Fibroblast of skin of right quadriceps (primary cell): ENCODE measurements around the gene TMEM52B.
A peak's percentile ranks its signal among the peaks of the same experiment; 100 is the strongest.

ENCODE experiments used
- DNase-seq: peaks from one replicate; pipeline ENCODE4 v3.0.0-alpha.2; 2013

The TMEM52B gene

DNA sequence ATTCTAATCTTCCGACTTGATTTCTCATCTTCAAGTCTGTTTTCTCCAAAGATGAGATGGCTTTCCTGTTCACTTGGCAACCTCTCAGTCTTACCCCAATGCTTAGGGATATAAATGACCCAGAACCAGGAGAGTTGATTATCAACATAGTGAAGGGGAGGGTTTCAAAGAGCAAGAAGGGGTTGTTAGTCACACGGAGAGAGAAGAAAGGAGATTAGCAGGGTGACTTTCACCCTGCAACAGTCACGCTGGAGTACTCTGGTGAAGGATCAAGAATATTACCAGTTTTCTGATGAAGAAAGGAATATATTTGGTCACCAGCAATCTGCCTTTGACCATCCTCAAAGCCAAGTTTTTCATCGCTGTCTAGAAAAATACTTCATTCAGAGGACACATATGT is at the start of gene TMEM52B:
Gene TMEM52B, plus strand, starts transcription at position 212 of the 400 bp plus-strand sequence. CDS start 543 bp downstream, outside the sequence.
- DNase-seq, result no peak

DNA sequence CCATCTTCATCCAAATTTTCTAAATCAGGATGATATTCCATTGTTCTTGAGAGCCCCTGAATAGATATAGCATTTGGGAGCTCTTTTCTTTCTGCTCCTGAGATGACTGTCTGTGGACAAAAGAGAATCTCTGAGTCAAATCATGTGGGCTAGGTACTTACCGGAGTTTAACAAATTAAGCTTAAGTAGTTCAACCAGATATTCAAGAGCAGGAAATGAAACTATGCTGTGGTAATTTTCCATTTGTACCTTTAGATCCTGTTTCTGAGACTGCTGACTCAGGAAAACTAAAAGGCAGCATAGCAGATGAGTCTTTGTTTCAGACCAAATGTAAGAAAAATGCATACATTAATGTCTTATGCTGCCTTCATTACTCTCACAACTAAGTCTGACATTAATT is 48.8 kb upstream of the TMEM52B start, which contains the start of gene CLEC7A:
Gene CLEC7A, minus strand, starts transcription at position 158 of the 400 bp plus-strand sequence. Its CDS starts 117 bp downstream, at position 41.
- DNase-seq, result no peak

DNA sequence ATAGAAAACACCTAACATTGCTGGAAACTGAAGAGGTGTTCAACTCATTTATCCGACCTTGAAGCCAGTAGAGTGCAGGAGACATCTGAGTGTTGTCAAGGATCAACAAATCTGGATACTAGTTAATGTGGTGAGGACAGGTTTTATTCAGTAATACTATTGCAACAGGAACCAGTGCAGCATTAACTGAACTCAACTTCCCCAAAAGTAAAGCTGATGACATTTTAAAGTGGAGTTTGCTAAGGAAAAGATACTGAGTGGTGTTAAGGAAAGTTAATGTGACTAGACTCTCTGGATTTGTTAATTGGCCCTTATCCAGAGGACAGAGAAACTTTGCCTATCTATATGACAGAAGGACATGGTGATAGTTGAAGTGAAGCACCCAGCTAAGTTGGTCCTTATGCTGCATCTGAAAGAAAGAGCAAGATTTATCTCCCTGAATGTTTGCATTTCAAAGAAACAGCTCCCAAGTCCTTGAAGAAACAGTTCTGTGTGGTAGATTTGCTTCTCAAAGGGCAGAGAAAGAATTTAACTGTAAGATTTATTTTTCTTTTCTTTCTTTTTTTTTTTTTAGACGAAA is 47.6 kb upstream of the TMEM52B start:
- DNase-seq, result no peak

DNA sequence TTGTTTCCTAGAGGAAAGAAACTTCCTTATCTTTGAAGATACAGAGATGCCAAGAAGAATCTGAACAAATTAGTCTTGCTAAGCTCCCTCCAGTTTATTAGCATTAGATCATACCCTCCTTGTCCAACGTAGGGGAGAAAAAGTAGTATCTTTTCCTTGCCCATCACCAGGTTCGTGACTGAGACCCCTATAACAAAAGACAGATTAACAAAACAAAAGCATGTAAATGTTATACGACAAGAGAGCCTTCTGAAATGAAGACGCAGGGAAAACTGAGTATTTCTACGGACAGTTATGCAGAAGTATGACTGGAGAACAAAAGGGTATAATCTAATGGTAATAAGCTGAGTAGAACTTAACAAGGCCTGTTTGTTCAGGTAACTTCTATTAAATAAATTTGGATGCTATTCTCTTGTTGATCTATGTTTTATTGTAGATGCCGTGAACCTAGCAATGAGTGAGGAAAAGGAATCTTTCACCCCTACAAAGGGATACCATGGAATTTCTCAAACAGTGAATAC is 45.9 kb upstream of the TMEM52B start:
- no peak for DNase-seq

DNA sequence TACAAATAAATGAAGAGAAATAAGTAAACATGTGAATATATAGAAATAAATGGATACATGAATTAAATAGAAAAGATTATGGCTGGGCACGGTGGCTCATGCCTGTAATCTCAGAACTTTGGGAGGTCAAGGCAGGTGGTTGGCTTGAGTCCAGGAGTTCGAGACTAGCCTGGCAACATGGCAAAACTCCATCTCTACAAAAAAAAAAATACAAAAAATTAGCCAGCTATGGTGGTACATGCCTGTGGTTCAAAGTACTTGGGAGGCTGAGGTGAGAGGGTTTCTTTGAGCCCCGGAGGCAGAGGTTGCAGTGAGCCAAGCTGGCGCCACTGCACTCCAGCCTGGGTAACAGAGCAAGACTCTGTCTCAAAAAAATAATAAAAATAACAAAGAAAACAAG is 43.7 kb upstream of the TMEM52B start:
- DNase-seq, result no peak

DNA sequence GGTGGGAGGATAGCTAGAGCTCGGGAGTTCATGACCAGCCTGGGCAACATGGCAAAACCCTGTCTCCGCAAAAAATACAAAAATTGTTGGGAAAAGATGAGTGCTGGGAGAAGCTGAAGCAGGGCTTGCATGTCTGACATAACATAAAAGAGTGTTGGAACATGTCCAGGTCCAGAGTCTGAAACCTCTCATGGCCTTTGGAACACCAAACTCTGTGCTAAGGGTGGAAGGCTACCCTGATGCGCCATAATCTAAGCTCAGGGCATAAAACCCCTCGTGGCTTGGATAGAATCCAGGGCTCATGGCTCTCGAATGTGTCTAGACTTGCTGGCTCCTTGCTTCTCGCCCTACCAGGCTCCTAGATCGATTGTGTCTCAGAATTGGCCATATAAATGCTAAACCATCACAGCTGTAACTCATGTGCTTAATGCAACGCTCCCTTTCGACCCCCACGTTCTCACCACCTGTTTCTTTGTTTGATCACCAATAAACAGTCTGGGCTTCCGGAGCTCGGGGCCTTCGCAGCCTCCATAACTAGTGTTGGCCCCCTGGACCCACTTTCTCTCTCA is 42.1 kb upstream of the TMEM52B start:
- peak; percentile 16 for DNase-seq

DNA sequence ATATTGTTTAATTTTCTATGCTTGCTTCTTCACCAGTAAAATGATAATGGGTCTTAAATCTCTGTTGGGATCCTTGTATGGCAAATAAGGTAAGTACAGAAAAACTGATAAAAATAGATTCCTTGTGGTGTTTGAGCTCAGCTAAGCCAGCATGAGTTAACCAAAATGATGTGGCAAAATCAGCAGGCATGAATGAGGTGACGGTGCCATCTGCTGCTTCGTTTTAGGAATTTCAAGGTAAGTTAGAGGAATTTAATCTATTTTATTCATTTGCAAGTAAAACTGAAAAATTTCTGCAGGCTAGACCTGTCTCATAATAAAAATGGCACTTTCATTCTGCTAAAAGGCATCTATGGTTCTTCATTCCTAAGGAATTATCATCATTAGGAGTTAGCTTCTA is 38.8 kb upstream of the TMEM52B start:
- peak; percentile 61 for DNase-seq

DNA sequence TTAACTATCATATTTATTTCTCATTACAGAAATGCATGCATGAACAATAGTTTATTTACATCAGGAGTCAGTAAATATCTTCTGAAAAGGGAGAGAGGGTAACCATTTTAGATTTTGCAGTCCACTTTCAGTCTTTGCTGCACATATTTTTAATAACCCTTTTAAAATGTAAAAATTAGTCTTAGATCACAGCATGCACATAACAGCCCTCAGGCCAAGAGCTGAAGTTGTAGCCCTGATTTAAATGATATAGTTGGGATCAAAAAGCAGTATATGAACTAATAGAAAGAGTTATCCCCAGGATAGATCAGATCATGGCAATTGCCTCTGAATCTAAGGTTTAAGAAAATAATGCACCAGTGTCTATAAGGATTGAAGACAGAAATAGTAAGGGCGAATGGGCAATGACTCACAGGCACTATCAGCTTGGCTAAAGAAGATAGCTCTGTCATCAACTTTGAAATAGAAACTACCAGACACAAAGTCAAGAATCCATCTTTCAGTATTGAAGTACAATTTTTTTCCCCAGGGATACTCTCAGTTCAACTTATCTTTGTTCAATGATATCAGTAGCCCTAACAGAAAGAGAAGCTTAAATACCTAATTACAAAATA is 35.7 kb upstream of the TMEM52B start:
- DNase-seq, result peak; percentile 12

DNA sequence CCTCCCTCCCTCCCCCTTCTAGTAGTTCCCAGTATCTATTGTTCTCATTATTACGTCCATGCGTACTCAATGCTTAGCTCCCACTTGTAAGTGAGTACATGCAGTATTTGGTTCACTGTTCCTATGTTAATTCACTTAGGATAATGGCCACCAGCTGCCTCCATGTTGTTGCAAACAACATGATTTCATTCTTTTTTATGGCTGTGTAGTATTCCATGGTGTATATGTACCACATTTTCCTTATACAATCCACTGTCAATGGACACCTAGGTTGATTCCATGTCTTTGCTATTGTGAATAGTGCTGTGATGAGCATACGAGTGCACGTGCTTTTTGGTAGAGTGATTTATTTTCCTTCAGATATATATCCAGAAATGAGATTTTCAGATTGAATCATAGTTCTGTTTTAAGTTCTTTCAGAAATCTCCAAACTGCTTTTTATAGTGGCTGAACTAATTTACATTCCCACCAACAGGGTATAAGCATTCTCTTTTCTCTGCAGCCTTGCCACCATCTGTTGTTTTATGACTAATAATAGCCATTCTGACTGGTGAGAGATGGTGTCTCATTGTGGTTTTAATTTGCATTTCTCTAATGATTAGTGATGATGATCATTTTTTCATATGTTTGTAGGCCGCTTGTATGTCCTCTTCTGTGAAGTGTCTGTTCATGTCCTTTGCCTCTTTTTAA is 31.0 kb upstream of the TMEM52B start:
- DNase-seq, result peak; percentile 10

DNA sequence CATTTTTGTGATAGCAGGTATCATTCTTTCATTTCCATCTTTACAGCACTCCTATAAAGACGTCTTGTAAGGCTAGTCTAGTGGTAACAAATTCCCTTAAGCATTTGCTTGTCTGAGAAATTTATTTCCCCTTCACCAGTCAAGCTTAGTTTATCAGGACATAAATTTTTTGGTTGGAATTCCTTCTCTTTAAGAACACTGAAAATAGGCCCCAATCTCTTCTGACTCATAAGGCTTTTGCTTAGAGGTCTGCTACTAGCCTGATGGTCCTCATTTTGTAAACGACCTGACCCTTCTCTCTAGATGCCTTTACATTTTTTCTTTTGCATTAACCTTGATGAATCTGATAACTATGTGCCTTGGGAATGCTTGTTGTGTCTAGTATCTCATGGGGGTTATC is 27.2 kb upstream of the TMEM52B start:
- DNase-seq, result peak; percentile 59

DNA sequence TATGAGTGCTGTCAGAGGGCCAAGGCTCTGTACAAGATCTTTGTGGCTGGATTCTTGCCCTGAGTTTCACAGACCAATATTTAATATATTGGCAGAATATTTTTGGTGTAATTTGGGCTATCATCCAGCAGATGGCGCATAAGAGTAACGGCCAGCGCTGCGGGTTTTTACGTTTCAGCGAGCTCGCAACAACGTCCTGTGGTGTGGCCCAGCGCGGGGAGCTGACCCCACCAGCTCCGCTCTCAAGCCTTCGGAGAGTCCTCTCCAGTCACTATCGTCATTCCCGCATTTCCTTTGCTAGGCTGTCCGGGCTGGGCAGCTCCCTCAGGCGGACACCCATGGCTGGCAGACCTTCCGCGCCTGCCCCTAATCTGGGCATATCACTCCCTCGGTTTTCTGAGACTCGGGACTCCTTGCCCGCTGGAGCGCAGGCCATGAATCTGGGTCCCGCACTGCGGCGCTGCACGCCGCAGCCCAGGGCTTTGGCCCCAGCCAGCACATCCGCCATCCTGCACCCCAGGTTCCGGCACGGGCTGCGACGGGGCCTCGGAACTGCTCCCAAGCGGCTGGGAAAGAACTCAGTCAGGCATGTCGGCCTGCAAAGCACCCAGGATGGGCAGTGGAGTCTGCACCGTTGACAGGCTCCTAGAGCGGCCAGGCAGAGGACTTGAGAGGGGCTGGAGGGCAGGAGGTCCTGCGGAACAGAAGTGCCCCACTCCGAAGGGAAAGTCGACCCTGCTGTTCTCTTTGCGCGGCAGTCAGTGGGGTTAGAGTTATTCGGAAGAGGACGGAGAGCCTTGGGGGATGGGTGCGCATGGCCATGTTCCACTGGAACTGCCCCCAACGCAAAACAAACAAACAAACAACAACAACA is 25.3 kb upstream of the TMEM52B start:
- peak; percentile 71 for DNase-seq

DNA sequence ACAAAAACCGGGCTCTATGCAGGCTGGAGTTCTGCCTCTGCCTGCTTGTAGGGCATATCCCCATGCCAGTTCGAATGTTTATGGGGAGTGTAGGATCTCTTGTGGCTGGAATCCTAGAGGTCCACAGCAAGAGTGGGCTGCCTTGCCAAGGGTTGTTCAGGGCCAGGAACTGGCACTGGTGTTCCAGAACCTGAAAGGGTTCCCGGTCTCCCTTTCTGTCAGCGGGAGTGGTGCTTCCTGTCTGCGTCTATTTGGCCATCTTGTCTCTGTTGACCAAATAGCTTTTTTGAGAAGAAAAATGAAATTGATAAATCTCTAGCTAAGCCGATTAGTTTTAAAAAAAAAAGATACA is 24.7 kb upstream of the TMEM52B start:
- DNase-seq, result no peak

DNA sequence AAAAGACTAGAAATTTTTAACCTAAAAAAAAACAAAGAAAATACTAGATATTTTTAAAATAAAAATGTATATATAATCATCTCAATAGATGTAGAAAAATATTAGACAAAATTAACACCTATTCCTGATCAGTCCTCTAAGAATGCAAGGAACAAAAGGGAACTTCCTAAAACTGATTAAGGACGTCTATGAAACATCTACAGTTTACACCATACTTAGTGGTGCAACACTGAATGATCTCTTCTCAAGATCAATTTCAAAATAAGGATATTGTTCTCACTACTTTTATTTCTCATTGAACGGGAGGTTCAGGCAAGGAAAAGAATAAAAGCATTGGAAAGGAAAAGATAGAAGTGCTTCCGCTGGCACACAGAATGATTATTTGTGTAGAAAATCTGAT is 22.9 kb upstream of the TMEM52B start:
- DNase-seq, result no peak

DNA sequence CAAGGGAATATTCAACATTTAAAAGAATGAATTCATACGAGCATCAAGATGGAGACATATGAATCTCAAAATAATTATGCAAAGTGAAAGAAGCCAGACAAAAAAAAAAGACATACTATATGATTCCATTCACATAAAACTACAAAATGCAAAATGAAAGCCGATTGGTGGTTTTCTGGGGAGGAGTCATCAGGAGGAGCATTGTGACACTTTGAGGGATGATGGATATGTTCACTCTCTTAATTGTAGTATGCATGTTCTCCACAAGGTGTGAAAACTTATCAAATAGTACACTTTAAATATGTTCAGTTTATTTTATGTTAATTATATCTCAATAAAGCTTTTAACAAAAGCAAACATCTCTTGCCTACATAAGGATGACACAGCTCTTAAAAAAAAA is 20.4 kb upstream of the TMEM52B start:
- DNase-seq, result no peak

DNA sequence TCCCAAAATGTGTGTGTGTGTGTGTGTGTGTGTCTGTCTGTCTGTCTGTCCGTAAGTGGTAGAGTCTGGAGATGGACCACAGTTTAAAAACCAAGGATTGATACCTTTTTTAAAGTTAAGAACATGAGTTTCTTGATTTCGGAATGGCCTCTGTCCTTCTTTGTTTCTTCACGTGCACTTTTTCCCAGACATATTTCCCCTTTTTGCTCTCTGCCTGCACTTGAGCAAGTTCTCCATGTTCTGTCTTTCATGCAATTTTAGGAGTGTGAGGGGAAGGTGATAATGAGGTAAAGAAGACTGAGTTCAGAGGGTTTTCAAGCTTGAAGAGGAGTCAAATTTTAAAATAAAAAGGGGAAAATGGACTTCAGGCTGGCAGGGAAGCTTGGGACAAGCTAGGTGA is 19.6 kb upstream of the TMEM52B start:
- DNase-seq, result no peak

DNA sequence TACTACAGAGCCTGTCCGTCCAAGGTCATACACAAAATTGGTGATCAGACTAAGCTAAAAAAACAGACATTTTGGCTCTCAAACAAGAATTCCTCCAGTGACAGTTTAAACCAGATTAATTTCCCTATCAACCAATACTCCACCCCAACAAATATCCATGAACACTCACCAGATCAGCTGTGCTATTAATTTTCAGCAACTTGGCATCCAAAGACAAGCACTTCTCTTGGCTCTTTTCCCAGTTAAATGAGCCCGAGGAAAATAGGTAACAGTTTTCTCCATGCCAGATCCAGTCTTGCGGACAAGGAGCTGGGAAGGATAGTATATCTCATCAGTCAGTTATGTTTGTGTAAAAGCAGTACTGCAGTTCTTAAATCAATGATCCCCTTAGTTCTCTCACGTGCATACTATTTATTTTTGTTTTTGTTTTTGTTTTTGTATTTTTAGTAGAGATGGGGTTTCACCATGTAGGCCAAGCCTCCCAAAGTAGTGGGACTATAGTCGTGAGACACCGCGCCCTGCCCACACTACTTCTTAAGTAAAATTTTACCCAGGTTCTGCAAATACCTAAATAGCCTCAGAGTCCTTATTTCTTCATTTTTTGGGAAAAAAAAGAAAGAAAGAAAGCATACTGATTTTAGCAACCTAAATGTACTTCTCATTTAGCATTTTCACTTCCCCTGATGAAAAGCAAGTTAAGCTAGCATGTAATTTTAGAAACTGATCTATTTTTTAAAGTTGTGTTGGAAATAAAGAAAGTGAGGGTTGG is 18.0 kb upstream of the TMEM52B start:
- DNase-seq, result no peak

DNA sequence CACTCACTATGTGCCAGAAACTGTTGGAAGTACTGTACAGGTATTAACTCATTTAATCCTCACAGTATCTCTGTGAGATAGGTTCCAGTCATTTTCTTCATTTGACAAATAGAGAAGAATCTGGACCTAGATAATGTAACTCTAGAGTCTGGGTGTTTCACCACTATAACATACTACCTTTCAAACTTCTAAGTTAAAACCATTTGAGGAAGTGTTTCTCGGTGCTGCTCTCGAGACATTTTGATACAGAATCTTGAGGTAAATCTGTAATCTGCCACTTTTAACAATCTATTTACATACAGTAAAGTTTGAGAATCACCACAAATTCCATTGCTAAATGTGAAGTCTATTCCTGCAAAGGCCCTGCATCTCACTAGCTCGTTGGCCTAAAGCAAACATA is 15.7 kb upstream of the TMEM52B start:
- no peak for DNase-seq

DNA sequence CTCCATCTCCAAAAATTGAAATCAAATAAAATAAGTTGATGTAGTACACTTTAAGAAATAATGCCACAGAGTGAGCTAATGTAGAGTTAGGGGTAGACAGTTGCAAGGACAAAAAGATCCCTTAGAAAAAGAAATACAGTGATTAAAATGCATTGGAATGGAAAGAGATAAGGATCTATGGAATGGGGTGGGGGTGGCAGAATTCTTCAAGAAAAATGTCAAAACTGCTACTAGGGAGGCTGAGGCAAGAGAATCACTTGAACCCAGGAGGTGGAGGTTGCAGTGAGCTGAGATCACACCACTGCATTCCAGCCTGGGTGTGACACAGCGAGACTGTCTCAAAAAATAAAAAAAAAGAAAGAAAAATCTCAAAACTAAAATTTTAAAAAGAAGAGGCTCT is 13.4 kb upstream of the TMEM52B start:
- peak; percentile 53 for DNase-seq

DNA sequence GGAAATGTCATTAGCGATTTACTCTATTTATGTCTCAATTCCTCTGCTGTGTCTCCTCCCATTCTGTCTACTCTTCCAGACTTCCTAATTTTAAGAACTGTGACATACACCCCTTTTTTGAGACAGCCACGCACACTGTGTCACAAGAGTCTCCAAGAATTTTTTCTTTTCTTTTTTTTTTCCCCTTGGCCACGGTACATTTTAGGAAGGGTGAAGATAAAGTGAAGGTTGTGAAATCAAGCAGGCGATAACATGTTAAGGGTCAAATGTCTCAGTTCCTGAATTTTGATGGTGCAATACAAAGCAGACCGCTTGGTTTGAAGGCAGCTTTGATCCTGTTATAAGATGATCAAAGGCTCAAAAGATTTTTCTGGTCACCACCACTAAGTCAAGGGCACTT is 11.2 kb upstream of the TMEM52B start:
- DNase-seq, result peak; percentile 25

DNA sequence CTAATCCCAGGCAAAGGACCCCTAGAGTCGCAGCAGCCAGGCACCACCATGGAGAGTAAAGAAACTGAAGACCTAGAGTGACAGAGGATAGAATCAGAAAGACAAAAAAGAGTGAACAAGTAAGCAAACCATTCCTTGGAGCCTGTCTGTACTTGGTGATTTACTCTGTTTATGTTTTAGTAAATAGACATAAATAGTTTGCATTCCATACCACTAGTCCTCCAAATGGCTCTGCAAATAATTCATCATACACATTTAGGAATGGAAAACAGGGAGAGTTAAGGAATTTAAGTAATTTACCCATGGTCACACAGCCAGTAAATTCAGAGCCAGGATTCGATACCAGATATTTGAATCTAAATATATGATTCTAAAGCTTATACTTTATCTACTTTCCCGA is 9.7 kb upstream of the TMEM52B start:
- peak; percentile 82 for DNase-seq

DNA sequence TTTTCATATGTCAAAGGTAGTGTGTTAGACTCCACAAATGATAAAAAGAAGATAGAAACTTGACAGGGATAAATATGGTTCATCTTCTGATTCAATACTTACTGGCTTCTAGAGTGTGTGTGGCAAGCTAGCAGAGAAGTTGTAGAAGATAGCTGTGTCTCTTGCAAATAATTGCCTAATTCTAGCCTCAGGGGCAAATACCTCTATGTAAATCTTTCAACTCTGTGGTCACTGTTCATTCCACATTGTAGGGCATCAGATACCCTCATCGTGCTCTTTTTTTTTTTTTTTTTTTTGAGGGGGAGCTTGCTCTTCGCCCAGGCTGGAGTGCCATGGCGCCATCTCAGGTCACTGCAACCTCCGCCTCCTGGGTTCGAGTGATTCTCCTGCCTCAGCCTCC is 8.6 kb upstream of the TMEM52B start:
- DNase-seq, result peak; percentile 49
